C4-2B (cell line): ENCODE measurements around the gene IQSEC1.

Source experiments
- H3K27ac ChIP-seq: fragments of 450-650 bp; 2 replicates; pipeline ENCODE4 v1.5.1; 2017
- CTCF ChIP-seq: fragments of 450-650 bp; conservative IDR thresholded peaks from 2 replicates; pipeline ENCODE4 v1.5.1; 2017; ENCODE audit warnings: mild to moderate bottlenecking
- ZFX ChIP-seq: fragments of 450-650 bp; IDR thresholded peaks from 2 replicates; pipeline ENCODE4 v1.6.1; 2017

IQSEC1 gene

GRCh38 chr3:13096356-13096755, 23.1 kb upstream of the IQSEC1 start:
- TF ChIP-seq CTCF: no peak
- TF ChIP-seq ZFX: no peak
- H3K27ac ChIP-seq: no peak overlapping the region

- H3K27ac ChIP-seq: no peak overlapping the region
- TF ChIP-seq CTCF (no peak), ZFX (no peak)
Measured at GRCh38 chr3:13095408-13095937, 22.2 kb upstream of the IQSEC1 start.

GRCh38 chr3:13093687-13094086, 20.5 kb upstream of the IQSEC1 start:
- TF ChIP-seq CTCF (no peak), ZFX (no peak)
- no peak overlapping the region for H3K27ac ChIP-seq

- peak overlapping the region; percentile 12; the same call in 1 of the 2 replicates for H3K27ac ChIP-seq
Measured at GRCh38 chr3:13092621-13093617, 19.7 kb upstream of the IQSEC1 start.

GRCh38 chr3:13091898-13092611, 18.8 kb upstream of the IQSEC1 start:
- TF ChIP-seq CTCF (peak; percentile 92), ZFX (no peak)
- H3K27ac ChIP-seq: peak overlapping the region; percentile 12; the same call in 1 of the 2 replicates

More at GRCh38 chr3:13092621-13093617, 19.7 kb upstream of the IQSEC1 start:
- TF ChIP-seq CTCF: no peak

GRCh38 chr3:13088028-13089006, 15.1 kb upstream of the IQSEC1 start:
- TF ChIP-seq CTCF: no peak
- H3K27ac ChIP-seq: no peak overlapping the region
